Measurements from ENCODE around the gene KANK3. TPM values are rescaled to one million over a fixed set of nuclear protein-coding genes. Genes with fewer than 3 reads are reported as not detected.
A peak's percentile ranks its signal among the peaks of the same experiment; 100 is the strongest.
"Not testable (repeated sequence)": the region's sequence is repeated elsewhere in the genome, so short reads cannot be mapped to it uniquely, and the experiment has no call there.

Gene KANK3
- total RNA-seq, 1 donor from 2014 or later = 0.11 TPM

DNA sequence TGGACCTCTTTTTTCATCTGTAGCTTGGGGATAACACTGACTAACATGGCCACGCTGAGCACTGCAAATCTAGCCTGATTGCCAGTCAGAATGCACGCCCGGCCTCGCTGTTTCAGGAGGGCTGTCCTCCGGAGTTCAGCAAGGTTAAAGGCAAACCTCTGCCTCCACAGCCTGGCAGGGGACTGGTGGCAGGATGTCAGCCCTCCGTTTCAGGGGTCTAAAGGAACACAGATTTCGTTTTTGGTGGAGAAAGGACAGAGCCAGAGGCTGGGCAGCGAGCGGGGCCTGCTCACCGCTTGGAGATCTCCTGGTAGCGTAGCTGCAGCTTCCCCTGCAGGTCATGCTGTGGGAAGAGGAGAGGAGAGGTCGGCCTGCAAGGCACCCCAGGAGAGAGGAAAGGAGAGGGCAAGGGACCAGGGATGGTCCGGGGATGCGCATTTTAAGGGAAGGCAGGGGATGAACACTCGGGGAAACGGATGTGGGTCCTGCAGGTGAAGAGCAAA is 22.4 kb downstream of the KANK3 start:
- peak; percentile 13 for DNase-seq (ENCODE audit: low read depth)

- no peak for DNase-seq (ENCODE audit: low read depth)
Measured at GRCh38 chr19:8319807-8320520, 23.1 kb downstream of the KANK3 start.

GRCh38 chr19:8318835-8319234 is 24.2 kb downstream of the KANK3 start:
- not testable (repeated sequence) for DNase-seq (ENCODE audit: low read depth)

DNA sequence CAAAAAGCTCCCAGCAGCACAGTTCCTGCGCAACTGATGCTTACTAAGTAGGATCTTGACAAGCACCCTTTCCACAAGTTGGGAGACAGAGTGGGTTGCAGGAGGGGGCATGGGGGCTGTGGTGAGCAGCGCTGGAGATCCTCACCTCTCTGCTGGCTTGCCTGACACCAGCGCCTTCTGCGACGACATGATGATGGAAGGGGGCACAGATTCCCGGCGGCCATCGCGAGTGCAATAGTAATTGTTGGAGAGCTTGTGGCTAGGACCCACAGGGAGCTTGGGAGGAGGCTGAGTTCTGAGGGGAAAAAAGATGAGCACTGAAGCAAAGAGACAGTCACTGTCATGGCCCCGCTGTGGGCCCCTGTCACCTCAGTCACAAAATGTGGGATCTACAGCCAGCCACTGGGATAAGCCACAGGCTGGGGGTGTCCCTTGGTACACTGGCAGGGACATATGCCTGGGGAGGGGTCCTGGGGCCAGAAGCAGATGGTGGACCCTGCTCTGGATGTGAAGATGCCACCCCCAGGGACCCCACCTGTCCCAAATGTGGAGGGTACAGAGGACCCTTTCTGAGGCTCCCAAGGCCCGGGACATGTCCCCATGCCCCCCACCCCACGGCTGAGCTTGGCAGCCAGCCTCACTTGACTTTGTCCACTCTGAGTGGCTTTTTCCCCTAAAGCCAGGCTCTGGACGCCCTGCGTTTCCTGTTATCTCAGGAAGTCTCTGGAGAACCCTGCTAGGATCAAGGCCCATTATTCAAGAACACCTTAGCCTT is 26.5 kb downstream of the KANK3 start:
- DNase-seq (ENCODE audit: low read depth) = no peak

GRCh38 chr19:8314981-8315640 is 28.0 kb downstream of the KANK3 start:
- not testable (repeated sequence) for DNase-seq (ENCODE audit: low read depth)

- DNase-seq (ENCODE audit: low read depth) = no peak
Measured at GRCh38 chr19:8311461-8312260, 31.4 kb downstream of the KANK3 start.

GRCh38 chr19:8310342-8311055 is 32.6 kb downstream of the KANK3 start:
- DNase-seq (ENCODE audit: low read depth) = no peak

- no peak for DNase-seq (ENCODE audit: low read depth)
Measured at GRCh38 chr19:8308891-8309291, 34.2 kb downstream of the KANK3 start.

GRCh38 chr19:8307965-8308866 is 34.8 kb downstream of the KANK3 start, which contains the start of gene CD320:
Gene CD320 (minus strand): TSS chr19:8308358. CDS start chr19:8308290, 68 bp downstream.
- DNase-seq (ENCODE audit: low read depth) = peak; percentile 92

- no peak for DNase-seq (ENCODE audit: low read depth)
Measured at GRCh38 chr19:8307400-8307964, 35.6 kb downstream of the KANK3 start.

DNA sequence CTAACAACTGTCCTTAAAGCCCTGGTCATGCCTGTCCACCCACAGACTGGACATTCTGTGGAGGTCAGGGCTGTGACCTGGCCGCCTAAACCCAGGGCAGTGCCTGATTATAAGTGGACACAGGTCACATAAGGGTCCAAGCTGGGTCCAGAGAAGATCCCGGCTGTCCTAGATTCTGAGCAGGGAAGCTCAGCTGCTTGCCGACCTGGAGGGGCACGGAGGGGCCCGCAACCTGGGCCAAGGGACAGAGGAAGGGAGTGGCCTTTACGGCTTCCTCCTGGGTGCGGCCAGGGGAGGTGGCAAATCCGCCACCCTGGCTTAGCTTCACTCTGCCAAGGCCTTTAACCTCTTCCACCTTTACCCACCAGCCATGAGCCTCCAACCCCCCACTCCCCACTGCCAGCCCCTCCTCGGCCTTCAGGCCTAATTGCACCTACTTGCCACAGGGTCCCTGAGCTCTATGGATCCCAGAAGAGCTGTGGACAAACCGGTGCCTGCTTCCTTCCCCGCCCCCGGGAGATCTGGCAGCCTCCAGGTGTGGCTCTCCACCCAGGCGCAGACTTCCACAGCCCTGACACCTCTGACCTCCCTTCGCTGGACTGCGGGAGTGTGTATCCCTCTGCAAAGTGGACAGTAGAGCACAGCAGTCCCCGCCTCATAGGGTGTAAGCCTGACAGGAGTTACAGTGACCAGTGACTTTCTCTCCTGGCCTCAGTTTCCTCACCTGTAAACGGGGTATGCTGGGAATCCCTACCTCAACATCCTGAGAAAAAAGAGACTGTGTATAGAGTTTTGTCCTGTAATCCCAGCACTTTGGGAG is 36.6 kb downstream of the KANK3 start:
- no peak for DNase-seq (ENCODE audit: low read depth)

GRCh38 chr19:8305798-8306197 is 37.3 kb downstream of the KANK3 start:
- no peak for DNase-seq (ENCODE audit: low read depth)

- DNase-seq (ENCODE audit: low read depth) = no peak
Measured at GRCh38 chr19:8304841-8305621, 38.0 kb downstream of the KANK3 start.

GRCh38 chr19:8302734-8303133 is 40.3 kb downstream of the KANK3 start:
- DNase-seq (ENCODE audit: low read depth) = no peak

DNA sequence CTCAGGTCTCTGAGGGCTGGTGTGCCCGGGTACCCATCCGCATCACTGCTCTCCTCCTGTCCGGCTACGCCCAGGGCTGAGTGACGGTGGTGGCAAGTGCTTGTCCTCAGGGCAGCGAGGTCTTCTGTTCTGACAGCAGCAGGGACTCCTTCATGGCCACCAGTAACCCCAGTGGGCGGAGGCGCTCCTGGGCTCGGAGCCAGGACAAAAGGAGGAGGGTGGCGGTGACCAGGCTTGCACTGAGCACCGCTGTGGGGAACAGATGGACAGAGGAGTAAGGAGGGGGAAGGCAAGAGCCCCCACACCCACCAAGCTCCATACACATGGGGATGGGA is 40.7 kb downstream of the KANK3 start:
- DNase-seq (ENCODE audit: low read depth) = peak; percentile 78

DNA sequence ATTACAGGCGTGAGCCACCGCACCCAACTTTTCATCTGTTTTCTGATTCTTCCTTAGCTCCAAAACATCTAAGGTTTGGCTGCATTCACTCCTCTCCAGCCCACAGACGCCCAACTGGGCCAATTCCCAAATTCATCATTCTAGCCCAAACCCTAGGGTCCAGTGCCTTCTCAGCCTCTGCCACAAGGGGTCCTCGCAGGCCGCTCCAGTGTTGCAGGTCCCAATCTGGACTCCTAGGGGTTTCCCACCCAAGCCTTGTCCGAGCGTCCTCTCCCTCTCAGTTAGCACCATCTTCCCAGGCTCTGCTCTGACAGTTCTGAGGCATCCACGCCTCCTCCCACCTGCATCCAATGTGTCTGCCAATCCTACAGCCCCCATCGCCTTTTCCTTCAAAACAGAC is 51.7 kb downstream of the KANK3 start:
- DNase-seq (ENCODE audit: low read depth) = not testable (repeated sequence)

GRCh38 chr19:8276508-8276907 is 66.6 kb downstream of the KANK3 start:
- DNase-seq (ENCODE audit: low read depth) = not testable (repeated sequence)
